Pulmonary artery endothelial cell (primary cell): Measurements from ENCODE around the gene SCYL1. TPM values are rescaled to one million over a fixed set of nuclear protein-coding genes. Genes with fewer than 3 reads are reported as not detected.
A peak's percentile ranks its signal among the peaks of the same experiment; 100 is the strongest.

ENCODE experiments used
- DNase-seq: peaks from one replicate; pipeline ENCODE4 v3.0.0-alpha.2; 2011; ENCODE audit warnings: low read depth, low spot score
- total RNA-seq: library from RNA; depleted of rRNA; stranded (reverse); fragments of >200 nt; gene quantifications from 2 replicates; pipeline ENCODE4 v1.2.3, GENCODE V29; 2014

Gene SCYL1
- total RNA-seq, result 60.9 and 77.9 TPM in 2 replicates

GRCh38 chr11:65524741-65525545 lies at the start of gene SCYL1:
Gene SCYL1 (plus strand): TSS chr11:65525083. CDS start chr11:65525154, 71 bp downstream.
- no peak for DNase-seq

GRCh38 chr11:65476632-65477148 lies 48.2 kb upstream of the SCYL1 start:
- DNase-seq, result no peak

- DNase-seq, result no peak
These were observed 47.5 kb upstream of the SCYL1 start for GRCh38 chr11:65477149-65477965.

GRCh38 chr11:65478388-65479183 lies 46.3 kb upstream of the SCYL1 start:
- DNase-seq, result no peak

GRCh38 chr11:65479184-65480145 lies 45.4 kb upstream of the SCYL1 start:
- no peak for DNase-seq

- no peak for DNase-seq
These were observed 42.5 kb upstream of the SCYL1 start for GRCh38 chr11:65482306-65482850.

GRCh38 chr11:65485920-65486219 lies 39.0 kb upstream of the SCYL1 start:
- DNase-seq, result no peak

- no peak for DNase-seq
These were observed 38.1 kb upstream of the SCYL1 start for GRCh38 chr11:65486570-65487466.

GRCh38 chr11:65487467-65488272 lies 37.2 kb upstream of the SCYL1 start:
- DNase-seq, result peak; percentile 100

- DNase-seq, result no peak
These were observed 36.4 kb upstream of the SCYL1 start for GRCh38 chr11:65488273-65489034.

- DNase-seq, result no peak
These were observed 35.7 kb upstream of the SCYL1 start for GRCh38 chr11:65489035-65489705.

GRCh38 chr11:65489706-65490320 lies 35.1 kb upstream of the SCYL1 start:
- no peak for DNase-seq

GRCh38 chr11:65491163-65491465 lies 33.8 kb upstream of the SCYL1 start:
- no peak for DNase-seq

GRCh38 chr11:65491614-65492386 lies 33.1 kb upstream of the SCYL1 start:
- no peak for DNase-seq

- DNase-seq, result no peak
These were observed 32.6 kb upstream of the SCYL1 start for GRCh38 chr11:65492387-65492636.

GRCh38 chr11:65492637-65493366 lies 32.1 kb upstream of the SCYL1 start:
- no peak for DNase-seq
